HG03558 (cell line): Measurements from ENCODE around the gene GZMM.
A peak's percentile ranks its signal among the peaks of the same experiment; 100 is the strongest.

Experiments used
- ATAC-seq: cut with Tn5 transposase; IDR thresholded peaks from one replicate; pipeline ENCODE4 v1.9.1; 2021; ENCODE audit warnings: moderate number of reproducible peaks; ENCODE audit not compliant: unreplicated experiment; ENCODE audit errors: extremely low read depth

GZMM gene

DNA sequence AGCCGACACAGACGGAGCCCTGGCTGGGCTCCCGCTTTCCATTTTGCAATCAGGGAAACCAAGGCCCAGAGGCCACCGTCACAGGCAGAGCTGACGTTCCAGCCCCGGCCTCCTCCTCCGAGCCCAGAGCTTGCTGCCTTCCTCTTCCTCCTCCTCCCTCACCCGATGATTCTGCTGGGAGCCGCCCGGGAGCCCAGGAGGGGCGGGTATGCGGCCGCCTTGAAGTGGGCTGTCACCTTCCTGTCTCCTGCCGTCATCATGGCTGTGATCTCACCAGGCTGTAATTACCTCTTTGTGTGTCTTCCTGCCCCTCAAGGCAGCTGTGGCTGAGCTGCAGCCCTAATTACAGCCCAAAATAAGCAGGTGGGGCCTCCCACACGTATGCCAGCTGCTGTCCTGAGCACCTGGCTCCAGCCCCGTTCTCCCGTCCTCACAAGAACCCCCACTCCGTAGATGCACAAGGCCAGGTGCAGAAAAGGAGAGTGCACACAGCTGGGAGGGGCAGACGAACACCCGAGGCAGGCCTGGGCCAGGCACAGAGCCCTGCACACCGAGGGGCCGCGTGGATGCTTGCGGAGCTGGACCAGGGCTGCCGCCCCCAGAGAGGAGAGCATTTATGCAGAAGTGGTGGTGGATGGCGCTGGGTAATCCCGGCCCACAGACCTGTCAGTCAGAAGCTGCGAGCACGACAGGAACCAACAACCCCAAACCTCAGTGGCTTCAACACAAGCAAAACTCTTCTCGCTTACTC, 32.6 kb upstream of the GZMM start:
- no peak for ATAC-seq

- no peak for ATAC-seq
Observed at GRCh38 chr19:512547-513365, 31.1 kb upstream of the GZMM start.

- no peak for ATAC-seq
Observed at GRCh38 chr19:513368-514165, 30.3 kb upstream of the GZMM start.

DNA sequence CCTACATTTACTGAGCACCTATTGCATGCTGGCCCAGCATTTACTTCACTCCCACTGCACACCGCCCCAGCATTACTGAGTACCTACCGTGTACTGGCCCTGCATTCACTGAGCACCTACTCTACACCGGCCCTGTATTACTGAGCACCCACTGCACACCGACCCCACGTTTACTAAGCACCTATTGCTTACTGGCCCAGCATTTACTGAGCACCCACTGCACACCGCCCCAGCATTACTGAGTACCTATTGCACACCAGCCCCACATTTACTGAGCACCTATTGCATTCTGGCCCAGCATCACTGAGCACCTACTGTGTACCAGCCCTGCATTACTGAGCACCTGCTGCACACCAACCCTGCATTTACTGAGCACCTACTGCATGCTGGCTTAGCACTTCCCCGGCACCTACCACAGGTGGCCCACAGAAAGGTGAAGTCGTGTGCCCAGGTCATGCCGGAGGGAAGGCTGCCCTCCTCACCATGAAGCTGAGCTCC, 29.6 kb upstream of the GZMM start:
- no peak for ATAC-seq

DNA sequence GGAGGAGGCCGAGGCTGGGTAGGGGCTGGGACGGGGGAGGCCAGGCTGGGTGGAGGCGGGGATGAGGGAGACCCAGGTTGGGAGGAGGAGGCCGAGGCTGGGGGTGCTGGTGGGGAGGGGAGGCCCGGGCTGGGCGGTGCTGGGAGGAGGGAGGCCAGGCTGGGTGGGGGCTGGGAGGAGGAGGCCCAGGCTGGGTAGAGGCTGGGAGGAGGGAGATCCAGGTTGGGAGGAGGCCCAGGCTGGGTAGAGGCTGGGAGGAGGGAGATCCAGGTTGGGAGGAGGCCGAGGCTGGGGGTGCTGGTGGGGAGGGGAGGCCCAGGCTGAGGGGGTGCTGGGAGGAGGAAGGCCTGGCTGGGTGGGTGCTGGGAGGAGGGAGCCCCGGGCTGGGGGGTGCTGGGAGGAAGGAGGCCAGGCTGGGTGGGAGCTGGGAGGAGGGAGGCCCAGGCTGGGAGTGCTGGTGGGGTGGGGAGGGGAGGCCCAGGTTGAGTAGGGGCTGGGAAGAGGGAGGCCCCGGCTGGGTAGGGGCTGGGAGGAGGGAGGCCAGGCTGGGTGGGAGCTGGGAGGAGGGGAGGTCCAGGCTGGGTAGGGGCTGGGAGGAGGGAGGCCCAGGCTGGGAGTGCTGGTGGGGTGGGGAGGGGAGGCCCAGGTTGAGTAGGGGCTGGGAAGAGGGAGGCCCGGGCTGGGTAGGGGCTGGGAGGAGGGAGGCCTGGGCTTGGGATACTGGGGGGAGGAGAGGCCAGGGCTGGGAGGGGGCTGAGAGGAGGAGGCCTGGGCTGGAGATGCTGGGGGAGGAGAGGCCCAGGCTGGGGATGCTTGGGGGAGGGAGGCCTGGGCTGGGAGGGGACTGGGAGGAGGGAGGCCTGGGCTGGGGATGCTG, 25.9 kb upstream of the GZMM start:
- no peak for ATAC-seq

DNA sequence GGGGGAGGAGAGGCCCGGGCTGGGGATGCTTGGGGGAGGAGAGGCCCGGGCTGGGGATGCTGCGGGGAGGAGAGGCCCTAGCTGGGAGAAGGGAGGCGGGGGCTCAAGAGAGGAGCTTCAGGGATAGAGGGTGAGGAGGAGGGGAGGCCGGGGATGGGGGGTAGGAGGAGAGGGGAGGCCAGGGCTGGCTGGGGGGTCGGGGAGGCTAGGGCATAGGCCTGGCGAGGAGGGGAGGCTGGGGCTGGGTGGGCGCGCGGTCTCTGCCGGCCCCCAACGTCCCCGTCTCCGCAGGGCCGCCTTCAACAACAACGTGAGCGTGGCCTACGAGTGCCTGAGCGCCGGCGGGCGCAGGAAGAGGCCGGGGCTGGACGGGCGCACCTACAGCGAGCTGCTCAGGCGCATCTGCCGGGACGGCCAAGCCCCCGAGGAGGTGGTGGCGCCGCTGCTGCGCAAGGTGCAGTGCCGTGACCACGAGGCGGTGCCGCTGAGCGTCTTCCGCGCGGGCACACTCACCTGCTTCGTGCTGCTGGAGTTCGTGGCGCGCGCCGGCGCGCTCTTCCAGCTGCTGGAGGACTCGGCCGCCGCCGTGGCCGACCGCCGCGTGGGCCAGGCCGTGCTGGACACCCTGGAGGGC, 25.1 kb upstream of the GZMM start:
- ATAC-seq = no peak

GRCh38 chr19:519449-519865, 24.4 kb upstream of the GZMM start:
- no peak for ATAC-seq

DNA sequence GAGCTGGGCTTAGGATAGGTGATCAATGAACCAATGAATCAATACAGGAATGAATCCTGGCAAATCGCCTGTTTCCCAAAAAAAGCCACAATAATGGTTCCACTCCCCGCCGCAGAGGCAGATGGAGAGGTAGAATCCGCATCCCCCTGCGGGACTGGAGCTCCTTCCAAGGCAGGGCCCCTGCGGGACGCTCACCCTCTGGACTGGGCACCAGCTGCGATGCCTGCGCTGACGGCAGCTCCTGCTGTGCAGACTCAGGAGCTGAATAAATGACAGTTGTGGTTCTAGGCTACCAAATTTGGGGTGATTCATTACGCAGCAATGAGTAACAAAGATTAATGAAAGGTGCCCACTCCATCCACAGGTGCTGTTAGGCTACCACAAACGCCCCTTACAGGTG, 21.1 kb upstream of the GZMM start:
- no peak for ATAC-seq

DNA sequence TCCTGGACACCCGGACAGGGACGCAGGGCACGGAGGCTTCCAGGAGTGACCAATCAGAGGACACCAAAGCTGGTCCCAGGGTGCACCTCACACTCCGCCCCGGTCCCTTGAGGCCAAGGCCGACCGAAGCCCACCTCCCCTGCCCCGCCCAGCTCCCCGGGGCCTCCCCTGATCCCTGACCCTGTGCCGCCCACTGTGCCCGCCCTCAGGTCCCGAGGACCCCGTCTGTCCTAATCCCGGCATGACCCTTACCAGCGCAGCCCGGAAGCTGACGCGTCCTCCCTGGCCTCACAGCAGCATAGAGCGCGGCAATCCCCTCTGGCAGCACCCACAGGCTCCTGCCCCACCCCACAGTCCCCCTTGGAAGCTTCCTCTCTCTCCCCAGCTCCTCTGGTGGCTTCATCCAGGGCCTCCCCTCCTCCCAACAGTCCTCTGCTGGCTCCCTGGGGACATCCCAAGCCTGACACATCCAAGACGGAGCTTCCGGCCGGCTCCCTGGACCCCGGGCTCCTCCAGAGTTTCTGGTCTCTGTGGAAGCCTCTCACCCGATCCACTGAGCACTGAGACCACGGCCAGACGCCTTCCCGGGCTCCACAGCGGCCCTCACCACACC, 19.7 kb upstream of the GZMM start:
- ATAC-seq = no peak

- no peak for ATAC-seq
Observed at GRCh38 chr19:525029-525428, 18.8 kb upstream of the GZMM start.

DNA sequence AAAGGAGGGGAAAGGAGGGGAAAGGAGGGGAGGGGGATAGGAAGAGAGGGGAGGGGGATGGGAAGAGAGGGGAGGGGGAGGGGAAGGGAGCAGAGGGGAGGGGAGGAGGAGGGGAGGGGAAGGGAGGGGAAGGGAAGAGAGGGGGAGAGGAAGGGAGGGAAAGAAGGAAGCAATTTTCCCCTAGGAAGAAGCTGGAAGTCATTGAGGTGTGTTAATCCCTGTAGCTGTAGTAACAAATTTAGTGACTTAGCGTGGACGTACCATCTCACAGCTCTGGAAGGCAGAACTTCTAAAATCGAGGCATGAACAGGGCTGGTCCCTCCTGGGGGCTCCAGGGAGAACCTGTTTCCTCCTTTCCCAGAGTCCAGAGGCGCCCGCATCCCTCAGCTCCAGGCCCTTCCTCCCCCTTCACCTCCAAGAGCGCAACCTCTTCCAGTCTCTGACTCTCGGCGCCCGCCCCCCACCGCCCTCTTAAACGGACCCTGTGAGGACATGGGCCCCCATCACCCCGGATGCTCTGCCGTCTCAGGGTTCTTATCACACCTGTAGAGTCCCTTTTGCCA, 17.9 kb upstream of the GZMM start:
- no peak for ATAC-seq

DNA sequence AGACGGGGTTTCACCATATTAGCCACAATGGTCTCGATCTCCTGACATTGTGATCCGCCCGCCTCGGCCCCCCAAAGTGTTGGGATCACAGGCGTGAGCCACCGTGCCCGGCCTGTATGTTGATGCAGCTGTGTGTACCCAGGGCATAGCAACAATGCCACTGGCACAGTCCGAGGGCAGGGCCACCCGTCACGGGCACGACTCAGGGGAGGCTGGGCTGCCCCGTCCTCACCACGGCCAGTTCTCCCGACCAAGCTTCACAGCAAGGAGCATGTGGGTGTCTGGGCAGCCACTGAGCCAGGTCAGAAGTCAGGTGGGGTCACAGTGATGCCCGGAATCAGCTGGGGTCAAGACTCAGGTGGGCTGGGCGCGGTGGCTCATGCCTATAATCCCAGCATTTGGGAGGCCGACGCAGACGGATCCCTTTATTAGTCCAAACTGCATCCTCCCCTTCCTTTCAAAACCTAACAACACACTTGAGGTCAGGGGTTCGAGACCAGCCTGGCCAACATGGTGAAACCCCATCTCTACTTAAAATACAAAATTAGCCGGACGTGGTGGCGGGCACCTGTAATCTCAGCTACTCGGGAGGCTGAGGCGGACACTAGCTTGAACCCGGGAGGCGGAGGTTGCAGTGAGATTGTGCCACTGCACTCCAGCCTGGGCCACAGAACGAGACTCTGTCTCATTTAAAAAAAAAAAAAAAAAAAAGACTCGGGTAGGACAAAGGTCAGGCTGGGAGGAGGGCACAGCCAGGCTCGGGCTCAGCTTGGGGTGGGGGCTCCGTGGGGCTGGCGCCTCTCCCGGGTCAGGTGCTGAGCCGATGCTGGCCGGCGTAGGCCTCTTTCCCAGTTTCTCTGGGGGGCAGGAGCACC, 13.5 kb upstream of the GZMM start:
- ATAC-seq = no peak

GRCh38 chr19:531009-531752, 12.7 kb upstream of the GZMM start:
- peak; percentile 32 for ATAC-seq

DNA sequence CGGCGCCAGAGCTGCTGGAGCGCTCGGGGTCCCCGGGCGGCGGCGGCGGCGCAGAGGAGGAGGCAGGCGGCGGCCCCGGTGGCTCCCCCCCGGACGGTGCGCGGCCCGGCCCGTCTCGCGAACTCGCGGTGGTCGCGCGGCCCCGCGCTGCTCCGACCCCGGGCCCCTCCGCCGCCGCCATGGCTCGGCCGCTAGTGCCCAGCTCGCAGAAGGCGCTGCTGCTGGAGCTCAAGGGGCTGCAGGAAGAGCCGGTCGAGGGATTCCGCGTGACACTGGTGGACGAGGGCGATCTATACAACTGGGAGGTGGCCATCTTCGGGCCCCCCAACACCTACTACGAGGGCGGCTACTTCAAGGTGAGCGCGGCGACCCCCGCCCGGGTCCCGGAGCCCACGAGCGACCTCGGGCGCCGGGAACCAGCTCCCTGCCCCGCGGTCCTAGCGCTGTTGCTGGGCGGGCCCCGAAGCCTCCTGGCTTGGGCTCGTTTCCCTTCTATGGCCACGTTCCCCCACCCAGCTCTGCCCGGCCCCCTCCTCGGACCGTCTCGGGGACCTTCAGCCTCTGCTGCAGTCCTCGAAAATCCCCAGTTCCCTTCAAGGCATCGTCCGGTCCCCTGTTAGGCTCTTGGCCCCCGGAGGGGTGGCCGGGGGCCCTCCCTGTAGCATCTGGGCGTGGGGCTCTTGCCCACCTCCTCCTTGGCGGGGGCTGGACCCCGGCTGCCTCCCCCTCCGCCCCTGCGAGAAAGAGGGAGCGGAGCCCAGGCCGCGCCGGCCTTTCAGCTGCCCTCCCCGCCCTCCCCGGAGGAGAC, 11.9 kb upstream of the GZMM start, which contains the start of gene CDC34:
Gene CDC34, plus strand, starts transcription at position 8 of the 808 bp plus-strand sequence. Its CDS starts 172 bp downstream, at position 180.
- ATAC-seq = peak; percentile 18

DNA sequence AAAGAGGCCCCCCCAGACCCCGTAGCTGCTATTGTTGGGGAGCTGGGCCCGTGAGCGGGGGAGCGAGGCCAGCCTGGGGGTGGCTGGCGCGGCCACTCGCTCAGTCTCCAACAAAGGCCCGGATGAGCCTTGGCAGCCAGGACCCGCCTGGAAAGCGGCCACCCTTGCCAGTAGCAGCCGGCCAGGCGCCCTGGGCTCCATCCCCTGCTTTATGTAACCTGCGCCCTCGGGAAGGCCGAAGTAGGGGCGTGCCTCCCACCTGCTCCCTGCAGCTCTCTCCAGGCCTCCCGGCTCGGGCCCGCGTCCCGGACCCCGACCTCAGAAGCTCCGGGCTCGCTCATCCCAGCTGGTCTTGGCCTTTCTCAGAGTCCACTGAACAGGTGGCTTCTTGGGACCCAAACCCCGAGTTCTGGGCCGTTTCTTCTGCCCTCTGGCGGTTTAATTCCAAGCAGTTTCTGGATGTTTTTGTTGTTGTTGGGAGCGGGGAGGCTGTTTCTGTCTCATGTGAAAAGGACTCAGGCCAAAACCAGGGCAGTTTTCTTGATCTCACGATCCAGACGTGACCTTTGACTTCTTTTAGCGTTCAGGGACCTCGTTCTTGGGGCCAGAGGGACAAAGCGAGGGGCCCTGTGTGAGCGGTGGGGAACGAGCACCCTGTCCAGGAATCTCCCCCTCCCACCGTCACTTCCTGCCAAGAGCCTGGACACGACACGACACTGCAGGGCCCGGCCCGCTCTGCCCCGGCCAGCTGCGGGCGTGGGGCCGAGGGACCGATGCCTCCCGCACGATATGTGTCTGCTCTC, 11.1 kb upstream of the GZMM start:
- no peak for ATAC-seq
